Neural progenitor cell (in vitro differentiated cells): ENCODE data around the gene NDUFAF7.

Source experiments
- EZH2 ChIP-seq: fragments of 200-600 bp; sonication (generic); IDR thresholded peaks from 2 replicates; pipeline ENCODE4 v1.6.1; 2017; ENCODE audit warnings: antibody characterized with exemption, mild to moderate bottlenecking, moderate library complexity
- TF ChIP-seq, protein P1 (sequence below): fragments of 200-600 bp; sonication (generic); IDR thresholded peaks from 2 replicates; pipeline ENCODE4 v1.5.1; 2017; ENCODE audit warnings: antibody characterized with exemption, mild to moderate bottlenecking

DNA sequence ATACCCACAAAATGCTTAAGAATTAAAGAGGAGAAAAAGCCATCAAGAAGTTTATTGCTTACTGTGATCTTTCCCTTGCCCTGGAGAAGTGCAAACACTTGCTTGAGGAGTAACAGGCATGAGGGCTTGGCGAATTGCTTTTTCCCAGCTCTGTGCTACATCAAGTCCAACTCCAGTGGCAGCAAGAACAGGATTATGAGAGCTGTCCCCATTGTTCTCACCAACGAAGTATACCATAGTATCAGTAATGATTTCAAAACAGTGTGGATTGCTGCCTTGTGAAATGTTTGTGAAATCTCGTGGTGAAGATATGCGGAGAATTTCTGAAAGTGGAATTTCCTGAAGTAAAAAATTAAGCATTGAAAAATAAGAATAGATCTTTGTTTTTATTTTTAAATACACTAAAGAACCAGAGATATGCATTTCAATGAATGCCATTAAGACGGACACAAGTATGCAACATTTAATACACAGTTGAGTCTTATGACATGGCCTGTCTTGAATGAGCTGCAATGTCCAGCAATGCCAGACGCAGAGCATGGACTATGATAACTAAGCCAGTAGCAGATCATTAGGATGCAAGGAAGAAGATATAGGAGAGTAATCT is 43.0 kb downstream of the NDUFAF7 start:
- no peak for TF ChIP-seq EZH2
- TF ChIP-seq, protein P1, sequence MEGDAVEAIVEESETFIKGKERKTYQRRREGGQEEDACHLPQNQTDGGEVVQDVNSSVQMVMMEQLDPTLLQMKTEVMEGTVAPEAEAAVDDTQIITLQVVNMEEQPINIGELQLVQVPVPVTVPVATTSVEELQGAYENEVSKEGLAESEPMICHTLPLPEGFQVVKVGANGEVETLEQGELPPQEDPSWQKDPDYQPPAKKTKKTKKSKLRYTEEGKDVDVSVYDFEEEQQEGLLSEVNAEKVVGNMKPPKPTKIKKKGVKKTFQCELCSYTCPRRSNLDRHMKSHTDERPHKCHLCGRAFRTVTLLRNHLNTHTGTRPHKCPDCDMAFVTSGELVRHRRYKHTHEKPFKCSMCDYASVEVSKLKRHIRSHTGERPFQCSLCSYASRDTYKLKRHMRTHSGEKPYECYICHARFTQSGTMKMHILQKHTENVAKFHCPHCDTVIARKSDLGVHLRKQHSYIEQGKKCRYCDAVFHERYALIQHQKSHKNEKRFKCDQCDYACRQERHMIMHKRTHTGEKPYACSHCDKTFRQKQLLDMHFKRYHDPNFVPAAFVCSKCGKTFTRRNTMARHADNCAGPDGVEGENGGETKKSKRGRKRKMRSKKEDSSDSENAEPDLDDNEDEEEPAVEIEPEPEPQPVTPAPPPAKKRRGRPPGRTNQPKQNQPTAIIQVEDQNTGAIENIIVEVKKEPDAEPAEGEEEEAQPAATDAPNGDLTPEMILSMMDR, result no peak
